Measurements from ENCODE around the gene SPTSSA.

GRCh38 chr14:34489324-34489723 is 27.3 kb upstream of the SPTSSA start:
- TF ChIP-seq CTCF (conservative IDR thresholded peaks at IDR 0.05; ENCODE audit: low read depth in 2 of 2), result no peak
- TF ChIP-seq REST (IDR thresholded peaks at IDR 0.05; ENCODE audit: unreplicated experiment), result no peak
- no peak for TF ChIP-seq EZH2 (IDR thresholded peaks at IDR 0.05; ENCODE audit: low read depth, unreplicated experiment)
- no peak for TF ChIP-seq POLR2AphosphoS5 (IDR thresholded peaks at IDR 0.05; ENCODE audit: low read depth)
- TF ChIP-seq ZNF114 (CRISPR knock-in tag; IDR thresholded peaks at IDR 0.05), result no peak
- no peak for TF ChIP-seq EZH2phosphoT487 (IDR thresholded peaks at IDR 0.05; ENCODE audit: unreplicated experiment)

All from GM23338 (cell line).